Measurements from ENCODE around the gene RRP9.

Gene RRP9

GRCh38 chr3:51941463-51941797 is 274 bp downstream of the RRP9 start:
- peak overlapping the region; percentile 79 for H3K4me3 ChIP-seq (ENCODE audit: low read length)
- TF ChIP-seq CTCF (conservative IDR thresholded peaks at IDR 0.05; ENCODE audit: low read length): no peak
- no peak for DNase-seq (ENCODE audit: low read depth)

- DNase-seq (ENCODE audit: low read depth): peak; percentile 56
- TF ChIP-seq CTCF (conservative IDR thresholded peaks at IDR 0.05; ENCODE audit: low read length): no peak
- H3K4me3 ChIP-seq (ENCODE audit: low read length): peak overlapping the region; percentile 79
Observed at GRCh38 chr3:51940648-51941462, 849 bp downstream of the RRP9 start.

GRCh38 chr3:51938780-51939425 is 2.8 kb downstream of the RRP9 start:
- no peak for DNase-seq (ENCODE audit: low read depth)
- no peak overlapping the region for H3K4me3 ChIP-seq (ENCODE audit: low read length)
- TF ChIP-seq CTCF (conservative IDR thresholded peaks at IDR 0.05; ENCODE audit: low read length): no peak

- H3K4me3 ChIP-seq (ENCODE audit: low read length): no peak overlapping the region
- no peak for DNase-seq (ENCODE audit: low read depth)
- no peak for TF ChIP-seq CTCF (conservative IDR thresholded peaks at IDR 0.05; ENCODE audit: low read length)
Observed at GRCh38 chr3:51937611-51938450, 3.9 kb downstream of the RRP9 start.

- no peak for DNase-seq (ENCODE audit: low read depth)
- TF ChIP-seq CTCF (conservative IDR thresholded peaks at IDR 0.05; ENCODE audit: low read length): no peak
Observed at GRCh38 chr3:51937014-51937413, 4.7 kb downstream of the RRP9 start.

GRCh38 chr3:51935886-51936755 is 5.6 kb downstream of the RRP9 start:
- DNase-seq (ENCODE audit: low read depth): no peak
- TF ChIP-seq CTCF (conservative IDR thresholded peaks at IDR 0.05; ENCODE audit: low read length): no peak
- H3K4me3 ChIP-seq (ENCODE audit: low read length): no peak overlapping the region

More at GRCh38 chr3:51937014-51937413, 4.7 kb downstream of the RRP9 start:
- H3K4me3 ChIP-seq (ENCODE audit: low read length): no peak overlapping the region

All from AG10803 (cell line).